Keratinocyte (primary cell): Measurements from ENCODE around the gene PNCK. TPM values are rescaled to one million over a fixed set of nuclear protein-coding genes. Genes with fewer than 3 reads are reported as not detected.

Source experiments
- DNase-seq: peaks from one replicate; pipeline ENCODE4 v3.0.0-alpha.2; 2011; ENCODE audit warnings: low read depth, missing footprints, low spot score
- FAIRE-seq: peaks from 2 replicates; lab custom pipeline; 2011; peaks lifted over from hg19 to GRCh38; lab: Jason Lieb, UNC
- H2AFZ ChIP-seq: 2 replicates; pipeline ENCODE4 v1.6.0; 2012; ENCODE audit warnings: low read length, control low read depth, inconsistent platforms; ENCODE audit not compliant: control insufficient read depth
- H3K27ac ChIP-seq: 2 replicates; pipeline ENCODE4 v1.5.1; 2011; ENCODE audit warnings: low read length; ENCODE audit not compliant: control insufficient read depth, insufficient read depth
- H3K27me3 ChIP-seq: 3 replicates; pipeline ENCODE4 v1.6.0; 2011; ENCODE audit warnings: low read length; ENCODE audit not compliant: control insufficient read depth, insufficient read depth; ENCODE audit errors: extremely low read depth
- H3K36me3 ChIP-seq, 2 experiments: 2 replicates in 1 of 2; 3 replicates in 1 of 2; pipeline ENCODE4 v1.5.1; 2011; ENCODE audit warnings: low read length in 2 of 2, mild to moderate bottlenecking in 1 of 2; ENCODE audit not compliant: control insufficient read depth in 2 of 2, insufficient read depth in 2 of 2; ENCODE audit errors: extremely low read depth in 1 of 2
- H3K4me1 ChIP-seq: 3 replicates; pipeline ENCODE4 v1.5.1; 2011; ENCODE audit warnings: low read length; ENCODE audit not compliant: control insufficient read depth, insufficient read depth; ENCODE audit errors: extremely low read depth
- H3K4me2 ChIP-seq: 3 replicates; pipeline ENCODE4 v1.6.0; 2011; ENCODE audit warnings: low read depth, low read length; ENCODE audit not compliant: control insufficient read depth, insufficient read depth; ENCODE audit errors: extremely low read depth
- H3K4me3 ChIP-seq, 3 experiments: fragments of 200-600 bp in 1 of 3; sonication (generic) in 1 of 3; 2 replicates in 2 of 3; 3 replicates in 1 of 3; pipeline ENCODE4 v1.5.1; 2011 to 2016; ENCODE audit warnings: low read length in 3 of 3, mild to moderate bottlenecking in 3 of 3, control low read depth in 2 of 3, inconsistent platforms in 1 of 3, low read depth in 1 of 3, mixed read lengths in 1 of 3, mixed run types in 1 of 3, moderate library complexity in 1 of 3; ENCODE audit not compliant: control insufficient read depth in 2 of 3, insufficient read depth in 2 of 3; ENCODE audit errors: extremely low read depth in 1 of 3
- H3K79me2 ChIP-seq: 2 replicates; pipeline ENCODE4 v1.6.0; 2012; ENCODE audit warnings: low read length; ENCODE audit not compliant: control insufficient read depth, insufficient read depth
- H3K9ac ChIP-seq: 3 replicates; pipeline ENCODE4 v1.6.0; 2011; ENCODE audit warnings: low read length; ENCODE audit not compliant: control insufficient read depth, insufficient read depth; ENCODE audit errors: extremely low read depth
- H3K9me1 ChIP-seq: 3 replicates; pipeline ENCODE4 v1.6.0; 2011; ENCODE audit warnings: low read length; ENCODE audit not compliant: control insufficient read depth, insufficient read depth; ENCODE audit errors: extremely low read depth
- H3K9me3 ChIP-seq: 2 replicates; pipeline ENCODE4 v1.5.1; 2012; ENCODE audit warnings: low read depth, low read length; ENCODE audit not compliant: control insufficient read depth
- H4K20me1 ChIP-seq: 3 replicates; pipeline ENCODE4 v1.6.0; 2011; ENCODE audit warnings: low read length; ENCODE audit not compliant: control insufficient read depth, insufficient read depth; ENCODE audit errors: extremely low read depth
- EZH2 ChIP-seq: IDR thresholded peaks from one replicate; pipeline ENCODE4 v1.6.1; 2012; ENCODE audit warnings: inconsistent platforms, mild to moderate bottlenecking, low read length, moderate library complexity
- dilution Hi-C: fragments of 300-500 bp; cut with MboI; formaldehyde crosslinking; loops from one replicate; pipeline ENCODE4 v1.7.0; 2020; ENCODE audit warnings: low sequenced_read_pairs; ENCODE audit not compliant: extremely low pct_ligation_motif_present
- polyA plus RNA-seq, 5 experiments: library from polyadenylated mRNA; depleted of rRNA in 3 of 5; stranded (reverse) in 3 of 5; stranded (forward) in 1 of 5; unstranded in 1 of 5; fragments of >200 nt; gene quantifications; 1 replicate in 1 of 5; 2 replicates in 3 of 5; 3 replicates in 1 of 5; pipeline versions ENCODE4 v1.2.1 to v1.2.3, GENCODE V29; 2011 to 2012; ENCODE audit warnings: missing spikeins in 2 of 5, low read depth in 1 of 5, low replicate concordance in 1 of 5
- TF ChIP-seq, protein P1 (sequence below), 3 experiments: IDR thresholded peaks in 1 of 3; conservative IDR thresholded peaks in 1 of 3; optimal IDR thresholded peaks in 1 of 3; 2 replicates in 2 of 3; 3 replicates in 1 of 3; pipeline versions ENCODE3 to v1.5.1; 2011; ENCODE audit warnings: low read length in 3 of 3, mild to moderate bottlenecking in 3 of 3, moderate library complexity in 2 of 3, control low read depth in 1 of 3, inconsistent platforms in 1 of 3; ENCODE audit not compliant: insufficient read depth in 2 of 3; ENCODE audit errors: extremely low read depth in 1 of 3

Gene PNCK
- polyA plus RNA-seq, 1 donor (not counting 4 experiments of a cell fraction or from before 2014, with no cell fraction given): 0.24 TPM

DNA sequence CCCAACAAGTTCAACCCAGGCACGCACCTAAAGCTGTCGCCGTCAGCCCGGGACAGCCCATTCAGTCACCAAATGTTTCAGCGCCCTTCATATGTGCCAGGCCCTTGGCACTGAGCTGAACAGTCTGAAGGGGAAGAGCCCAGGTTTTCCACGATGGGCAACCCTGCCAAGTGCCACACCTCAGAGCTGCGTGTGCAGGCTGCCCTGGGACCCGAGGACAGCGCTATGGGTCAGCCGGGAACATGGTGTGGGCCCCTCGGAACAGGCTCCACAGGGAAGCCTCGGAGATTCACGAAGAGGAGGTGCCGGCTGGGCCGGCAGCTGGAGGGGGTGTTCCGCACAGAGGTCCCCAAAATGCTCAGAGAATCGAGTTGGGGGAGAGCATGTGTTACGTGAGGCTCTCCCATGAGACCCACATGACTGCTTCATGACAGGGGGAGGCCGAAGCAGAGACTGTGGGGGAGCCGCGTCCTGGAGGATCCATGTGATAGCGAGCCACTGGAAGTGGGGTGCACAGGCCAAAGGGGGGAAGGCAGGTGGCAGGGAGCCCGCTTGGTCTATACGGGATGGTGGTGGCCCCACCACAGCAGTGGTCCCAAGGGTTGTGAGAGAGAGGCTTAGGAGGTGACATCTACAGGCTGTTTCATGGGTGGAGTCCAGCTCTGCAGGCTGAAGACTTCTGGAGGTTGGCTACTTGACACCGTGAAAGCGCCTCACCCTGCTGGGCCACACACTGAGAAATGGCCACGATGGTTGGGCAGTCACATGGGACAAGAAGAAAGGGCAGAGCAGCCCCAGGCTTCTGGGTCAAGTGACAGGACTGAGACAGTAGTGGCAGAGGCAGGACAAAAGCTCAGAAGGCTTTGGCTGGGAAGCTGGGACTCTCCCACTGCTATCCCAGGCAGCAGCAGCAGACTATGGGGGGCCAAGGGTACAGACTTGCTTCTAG lies 36.4 kb upstream of the PNCK start:
- TF ChIP-seq, protein P1, sequence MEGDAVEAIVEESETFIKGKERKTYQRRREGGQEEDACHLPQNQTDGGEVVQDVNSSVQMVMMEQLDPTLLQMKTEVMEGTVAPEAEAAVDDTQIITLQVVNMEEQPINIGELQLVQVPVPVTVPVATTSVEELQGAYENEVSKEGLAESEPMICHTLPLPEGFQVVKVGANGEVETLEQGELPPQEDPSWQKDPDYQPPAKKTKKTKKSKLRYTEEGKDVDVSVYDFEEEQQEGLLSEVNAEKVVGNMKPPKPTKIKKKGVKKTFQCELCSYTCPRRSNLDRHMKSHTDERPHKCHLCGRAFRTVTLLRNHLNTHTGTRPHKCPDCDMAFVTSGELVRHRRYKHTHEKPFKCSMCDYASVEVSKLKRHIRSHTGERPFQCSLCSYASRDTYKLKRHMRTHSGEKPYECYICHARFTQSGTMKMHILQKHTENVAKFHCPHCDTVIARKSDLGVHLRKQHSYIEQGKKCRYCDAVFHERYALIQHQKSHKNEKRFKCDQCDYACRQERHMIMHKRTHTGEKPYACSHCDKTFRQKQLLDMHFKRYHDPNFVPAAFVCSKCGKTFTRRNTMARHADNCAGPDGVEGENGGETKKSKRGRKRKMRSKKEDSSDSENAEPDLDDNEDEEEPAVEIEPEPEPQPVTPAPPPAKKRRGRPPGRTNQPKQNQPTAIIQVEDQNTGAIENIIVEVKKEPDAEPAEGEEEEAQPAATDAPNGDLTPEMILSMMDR (optimal IDR thresholded peaks at IDR 0.05 in 1 of 3, IDR thresholded peaks at IDR 0.05 in 1 of 3, conservative IDR thresholded peaks at IDR 0.05 in 1 of 3; ENCODE audit: extremely low read depth in 1 of 3, insufficient read depth in 2 of 3, low read length in 3 of 3): no peak
- TF ChIP-seq EZH2: no peak
- no peaks in the 10 kb centered on the region for H3K9me3 ChIP-seq
- no peak for DNase-seq
- FAIRE-seq: no peak
- no peak overlapping the region for H2AFZ ChIP-seq
- H3K79me2 ChIP-seq: peaks cover 8% of the 10 kb centered on the region
- H3K9ac ChIP-seq: no peak overlapping the region
- no peak overlapping the region for H3K27ac ChIP-seq
- peaks cover 44% of the 10 kb centered on the region for H3K4me1 ChIP-seq
- no peaks in the 10 kb centered on the region for H3K9me1 ChIP-seq
- H3K27me3 ChIP-seq: no peaks in the 10 kb centered on the region
- H4K20me1 ChIP-seq: no peaks in the 10 kb centered on the region
- peaks cover 4 to 8% of the 10 kb centered on the region in 2 experiments for H3K36me3 ChIP-seq
- dilution Hi-C loops: no loop called here
- no peak overlapping the region for H3K4me2 ChIP-seq
- no peak overlapping the region for H3K4me3 ChIP-seq

DNA sequence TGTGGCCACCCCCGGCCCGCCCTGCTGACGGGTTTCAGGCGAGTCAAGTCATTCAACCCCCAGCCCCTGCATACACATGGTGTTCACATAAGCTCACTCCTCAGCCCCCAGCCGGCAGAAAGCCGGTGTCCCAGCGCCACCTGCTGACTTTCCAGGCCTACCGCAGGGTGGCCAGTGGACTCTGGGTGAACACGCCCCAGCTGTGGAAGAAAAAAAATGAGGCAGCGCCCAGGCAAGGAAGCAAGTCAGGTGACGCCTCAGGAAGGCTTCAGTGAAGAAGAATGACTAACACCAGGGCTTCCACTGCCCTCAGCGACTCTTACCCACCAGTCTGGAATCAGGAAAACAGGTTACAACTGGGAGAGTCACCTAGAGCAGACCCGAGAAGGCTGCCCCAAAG lies 34.8 kb upstream of the PNCK start:
- Histone ChIP-seq H3K27ac (no peak overlapping the region), H3K79me2 (peaks cover 8% of the 10 kb centered on the region), H3K36me3 (peaks cover 4 to 6% of the 10 kb centered on the region in 2 experiments), H3K4me2 (no peak overlapping the region), H2AFZ (no peak overlapping the region), H3K4me3 (no peak overlapping the region), H3K9me3 (no peaks in the 10 kb centered on the region), H4K20me1 (no peaks in the 10 kb centered on the region), H3K9me1 (no peaks in the 10 kb centered on the region), H3K27me3 (no peaks in the 10 kb centered on the region), H3K9ac (no peak overlapping the region), H3K4me1 (peaks cover 45% of the 10 kb centered on the region)
- FAIRE-seq (no peak), DNase-seq (no peak)
- TF ChIP-seq EZH2: no peak
- TF ChIP-seq, protein P1 (optimal IDR thresholded peaks at IDR 0.05 in 1 of 3, IDR thresholded peaks at IDR 0.05 in 1 of 3, conservative IDR thresholded peaks at IDR 0.05 in 1 of 3; ENCODE audit: extremely low read depth in 1 of 3, insufficient read depth in 2 of 3, low read length in 3 of 3): peak; percentile 63 to 69 (median 68)
- dilution Hi-C loops: no loop called here
